Activated CD8-positive, alpha-beta T cell treated with anti-CD3 and anti-CD28 coated beads, Interleukin-2, amount 10 ng/mL, durations not matched to agents 7 days and 5 days (primary cell): ENCODE measurements around the gene DNAJC10. TPM values are rescaled to one million over a fixed set of nuclear protein-coding genes. Genes with fewer than 3 reads are reported as not detected.
"Not testable (repeated sequence)": the region's sequence is repeated elsewhere in the genome, so short reads cannot be mapped to it uniquely, and the experiment has no call there.

Experiments used
- ATAC-seq: fragments of 150-1000 bp; cut with Tn5 transposase; one replicate; pipeline ENCODE4 v1.10.0; 2021; ENCODE audit warnings: moderate library complexity
- CTCF ChIA-PET: fragments of 350-600 bp; sonication (Branson Sonifier 250); formaldehyde crosslinking; loops from one replicate; lab custom pipeline; 2021; ENCODE audit warnings: antibody characterized with exemption; lab: Charles Lee
- POLR2A ChIA-PET: fragments of 350-600 bp; sonication (Branson Sonifier 250); formaldehyde crosslinking; loops from one replicate; lab custom pipeline; 2021; ENCODE audit warnings: antibody characterized with exemption; lab: Charles Lee
- DNase-seq: peaks from one replicate; pipeline ENCODE4 v3.0.0-alpha.2; 2020
- H3K27ac Mint-ChIP-seq: one replicate; pipeline ENCODE4 v1.8.0; 2021; ENCODE audit warnings: mild to moderate bottlenecking, mixed read lengths
- H3K27me3 Mint-ChIP-seq: one replicate; pipeline ENCODE4 v1.8.0; 2021; ENCODE audit warnings: low read depth, mixed read lengths
- H3K36me3 Mint-ChIP-seq: one replicate; pipeline ENCODE4 v1.8.0; 2021; ENCODE audit warnings: low read depth, mixed read lengths
- H3K4me1 Mint-ChIP-seq: one replicate; pipeline ENCODE4 v1.8.0; 2021; ENCODE audit warnings: low read depth, mixed read lengths
- H3K4me3 Mint-ChIP-seq: one replicate; pipeline ENCODE4 v1.8.0; 2021; ENCODE audit warnings: mild to moderate bottlenecking, mixed read lengths
- H3K9me3 Mint-ChIP-seq: one replicate; pipeline ENCODE4 v1.8.0; 2022; ENCODE audit warnings: mixed read lengths; ENCODE audit not compliant: insufficient read depth
- total RNA-seq, 2 experiments: library from RNA; stranded (reverse); gene quantifications; one replicate each; pipeline ENCODE4 v1.2.3, GENCODE V29; 2021

The DNAJC10 gene
- total RNA-seq, 2 experiments from 2014 or later, result 41.4 to 51.4 TPM

- ChIA-PET CTCF (interaction anchor here (1.2 kb wide), 1 partner anchor 32 kb away, joined by 3 read pairs; no protein-coding TSS in a partner anchor), POLR2A (no interaction called here)
- ATAC-seq, result no peak
- Mint-ChIP-seq H3K4me1 (no peaks in the 10 kb centered on the region), H3K36me3 (no peaks in the 10 kb centered on the region), H3K27me3 (peaks cover 11% of the 10 kb centered on the region), H3K9me3 (no peaks in the 10 kb centered on the region), H3K27ac (no peak overlapping the region), H3K4me3 (no peak overlapping the region)
- DNase-seq, result no peak
Observed at GRCh38 chr2:182698671-182699070, 17.4 kb upstream of the DNAJC10 start.

- Mint-ChIP-seq H3K4me1 (no peaks in the 10 kb centered on the region), H3K4me3 (no peak overlapping the region), H3K27me3 (peaks cover 32% of the 10 kb centered on the region), H3K36me3 (no peaks in the 10 kb centered on the region), H3K27ac (no peak overlapping the region), H3K9me3 (no peaks in the 10 kb centered on the region)
- CTCF ChIA-PET, result no interaction called here
- POLR2A ChIA-PET, result no interaction called here
- ATAC-seq, result no peak
- no peak for DNase-seq
Observed at GRCh38 chr2:182705761-182706160, 10.3 kb upstream of the DNAJC10 start.

GRCh38 chr2:182706751-182707150, 9.3 kb upstream of the DNAJC10 start:
- POLR2A ChIA-PET, result no interaction called here
- peaks cover 35% of the 10 kb centered on the region for H3K27me3 Mint-ChIP-seq
- no peaks in the 10 kb centered on the region for H3K36me3 Mint-ChIP-seq
- CTCF ChIA-PET, result no interaction called here
- H3K4me3 Mint-ChIP-seq, result no peak overlapping the region
- ATAC-seq, result no peak
- H3K4me1 Mint-ChIP-seq, result no peaks in the 10 kb centered on the region
- DNase-seq, result no peak
- no peaks in the 10 kb centered on the region for H3K9me3 Mint-ChIP-seq
- no peak overlapping the region for H3K27ac Mint-ChIP-seq

GRCh38 chr2:182713601-182714000, 2.5 kb upstream of the DNAJC10 start:
- Mint-ChIP-seq H3K9me3 (no peaks in the 10 kb centered on the region), H3K4me3 (no peak overlapping the region), H3K4me1 (peaks cover 9% of the 10 kb centered on the region), H3K27ac (no peak overlapping the region), H3K27me3 (peaks cover 20% of the 10 kb centered on the region), H3K36me3 (no peaks in the 10 kb centered on the region)
- ChIA-PET CTCF (no interaction called here), POLR2A (no interaction called here)
- ATAC-seq (no peak), DNase-seq (no peak)

- ATAC-seq (no peak), DNase-seq (no peak)
- POLR2A ChIA-PET, result interaction anchor here (0.6 kb wide), 1 partner anchor 1735 kb away, joined by 3 read pairs; the partner anchor contains the start of gene UBE2E3
- H3K36me3 Mint-ChIP-seq, result no peaks in the 10 kb centered on the region
- H3K27me3 Mint-ChIP-seq, result peaks cover 14% of the 10 kb centered on the region
- H3K4me3 Mint-ChIP-seq, result no peak overlapping the region
- H3K27ac Mint-ChIP-seq, result no peak overlapping the region
- peaks cover 9% of the 10 kb centered on the region for H3K4me1 Mint-ChIP-seq
- no peaks in the 10 kb centered on the region for H3K9me3 Mint-ChIP-seq
- CTCF ChIA-PET, result interaction anchor here (1.6 kb wide), 1 partner anchor 49 kb away, joined by 4 read pairs; no protein-coding TSS in a partner anchor
Observed at GRCh38 chr2:182715121-182715891, 751 bp upstream of the DNAJC10 start.

GRCh38 chr2:182716650-182716979, 558 bp downstream of the DNAJC10 start:
- Mint-ChIP-seq H3K27me3 (peaks cover 7% of the 10 kb centered on the region), H3K36me3 (peaks cover 2% of the 10 kb centered on the region), H3K9me3 (no peaks in the 10 kb centered on the region), H3K4me1 (peaks cover 9% of the 10 kb centered on the region), H3K27ac (no peak overlapping the region), H3K4me3 (no peak overlapping the region)
- peak; percentile 43 for DNase-seq
- ChIA-PET POLR2A (interaction anchor here (1.3 kb wide), 1 partner anchor 12 kb away, joined by 6 read pairs; no protein-coding TSS in a partner anchor), CTCF (interaction anchor here (1.3 kb wide), 2 partner anchors 12 to 263 kb away, joined by 3 to 4 read pairs; no protein-coding TSS in a partner anchor)
- peak; percentile 9 for ATAC-seq

GRCh38 chr2:182717416-182717815, 1.4 kb downstream of the DNAJC10 start:
- no peak overlapping the region for H3K27ac Mint-ChIP-seq
- no peak for DNase-seq
- H3K9me3 Mint-ChIP-seq, result no peaks in the 10 kb centered on the region
- H3K4me1 Mint-ChIP-seq, result peaks cover 9% of the 10 kb centered on the region
- no peak for ATAC-seq
- CTCF ChIA-PET, result interaction anchor here (1.3 kb wide), 2 partner anchors 11 to 263 kb away, joined by 3 to 4 read pairs; no protein-coding TSS in a partner anchor
- POLR2A ChIA-PET, result interaction anchor here (0.6 to 1.3 kb wide), 2 partner anchors 11 to 14 kb away, joined by 3 to 6 read pairs; no protein-coding TSS in a partner anchor
- peaks cover 7% of the 10 kb centered on the region for H3K27me3 Mint-ChIP-seq
- no peak overlapping the region for H3K4me3 Mint-ChIP-seq
- H3K36me3 Mint-ChIP-seq, result peaks cover 2% of the 10 kb centered on the region

- no peak overlapping the region for H3K4me3 Mint-ChIP-seq
- ATAC-seq, result no peak
- POLR2A ChIA-PET, result no interaction called here
- H3K27ac Mint-ChIP-seq, result no peak overlapping the region
- peaks cover 9% of the 10 kb centered on the region for H3K4me1 Mint-ChIP-seq
- no peak for DNase-seq
- H3K27me3 Mint-ChIP-seq, result peaks cover 7% of the 10 kb centered on the region
- H3K9me3 Mint-ChIP-seq, result no peaks in the 10 kb centered on the region
- H3K36me3 Mint-ChIP-seq, result peaks cover 2% of the 10 kb centered on the region
- CTCF ChIA-PET, result no interaction called here
Observed at GRCh38 chr2:182717816-182718215, 1.8 kb downstream of the DNAJC10 start.

- Mint-ChIP-seq H3K9me3 (no peaks in the 10 kb centered on the region), H3K27me3 (peaks cover 4% of the 10 kb centered on the region), H3K4me1 (peaks cover 9% of the 10 kb centered on the region), H3K27ac (no peak overlapping the region), H3K36me3 (peaks cover 5% of the 10 kb centered on the region), H3K4me3 (no peak overlapping the region)
- DNase-seq, result no peak
- CTCF ChIA-PET, result interaction anchor here (0.8 to 1.6 kb wide), 2 partner anchors 10 to 262 kb away, joined by 3 to 5 read pairs; no protein-coding TSS in a partner anchor
- ATAC-seq, result no peak
- POLR2A ChIA-PET, result no interaction called here
Observed at GRCh38 chr2:182718459-182718858, 2.4 kb downstream of the DNAJC10 start.

GRCh38 chr2:182719116-182719515, 3.1 kb downstream of the DNAJC10 start:
- H3K4me1 Mint-ChIP-seq, DNase-seq, H3K36me3 Mint-ChIP-seq, POLR2A ChIA-PET, H3K9me3 Mint-ChIP-seq, H3K4me3 Mint-ChIP-seq, H3K27ac Mint-ChIP-seq, H3K27me3 Mint-ChIP-seq, ATAC-seq: not testable (repeated sequence)
- CTCF ChIA-PET, result interaction anchor here (0.8 to 1.6 kb wide), 3 partner anchors 9 to 262 kb away, joined by 3 to 5 read pairs (median 4); no protein-coding TSS in a partner anchor

- no peak overlapping the region for H3K27ac Mint-ChIP-seq
- ChIA-PET CTCF (no interaction called here), POLR2A (no interaction called here)
- H3K4me3 Mint-ChIP-seq, result no peak overlapping the region
- no peaks in the 10 kb centered on the region for H3K4me1 Mint-ChIP-seq
- H3K27me3 Mint-ChIP-seq, result no peaks in the 10 kb centered on the region
- peaks cover 20% of the 10 kb centered on the region for H3K36me3 Mint-ChIP-seq
- ATAC-seq (no peak), DNase-seq (no peak)
- H3K9me3 Mint-ChIP-seq, result no peaks in the 10 kb centered on the region
Observed at GRCh38 chr2:182724656-182725055, 8.6 kb downstream of the DNAJC10 start.

GRCh38 chr2:182726473-182726872, 10.4 kb downstream of the DNAJC10 start:
- Mint-ChIP-seq H3K4me1 (no peaks in the 10 kb centered on the region), H3K9me3 (no peaks in the 10 kb centered on the region), H3K27ac (no peak overlapping the region), H3K27me3 (no peaks in the 10 kb centered on the region), H3K4me3 (no peak overlapping the region), H3K36me3 (peaks cover 24% of the 10 kb centered on the region)
- POLR2A ChIA-PET, result no interaction called here
- ATAC-seq (no peak), DNase-seq (no peak)
- CTCF ChIA-PET, result no interaction called here
